Stimulated activated CD8-positive, alpha-beta memory T cell treated with anti-CD3 and anti-CD28 coated beads, Interleukin-4, amount 100 ng/mL, for 4 hours (primary cell): Measurements from ENCODE around the gene PTPRG.
"Not testable (repeated sequence)": the region's sequence is repeated elsewhere in the genome, so short reads cannot be mapped to it uniquely, and the experiment has no call there.

ENCODE experiments used
- DNase-seq, 2 donors: peaks; one replicate each; pipeline ENCODE4 v3.0.0-alpha.2; 2020; ENCODE audit warnings: low read depth in 2 of 2, low spot score in 1 of 2

PTPRG gene

DNA sequence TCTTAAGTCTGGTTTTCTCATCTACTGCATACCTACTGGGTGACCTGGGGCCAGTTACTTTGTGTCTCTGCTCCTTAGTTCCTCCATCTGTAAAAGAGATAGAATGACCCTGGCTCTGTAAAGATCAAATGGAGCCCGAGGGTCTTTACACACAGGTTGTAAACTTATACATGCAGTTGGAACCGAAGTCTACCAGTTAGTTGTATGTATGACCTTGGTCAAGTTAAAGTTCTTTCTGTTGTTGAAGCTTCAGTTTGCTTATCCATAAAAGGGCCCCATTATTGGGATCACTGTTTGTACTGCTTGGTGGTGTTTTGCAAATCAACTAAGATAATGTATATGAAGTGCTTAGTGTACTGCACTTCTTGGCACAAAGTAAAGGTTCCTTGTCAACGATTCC is 186.9 kb downstream of the PTPRG start:
- DNase-seq, result no peak

GRCh38 chr3:61750766-61751165 is 189.4 kb downstream of the PTPRG start:
- no peak for DNase-seq

GRCh38 chr3:61758839-61759238 is 197.5 kb downstream of the PTPRG start:
- DNase-seq, result no peak

- DNase-seq, result not testable (repeated sequence)
Measured at GRCh38 chr3:61760783-61761182, 199.4 kb downstream of the PTPRG start.

- no peak for DNase-seq
Measured at GRCh38 chr3:61761694-61762430, 200.5 kb downstream of the PTPRG start.

DNA sequence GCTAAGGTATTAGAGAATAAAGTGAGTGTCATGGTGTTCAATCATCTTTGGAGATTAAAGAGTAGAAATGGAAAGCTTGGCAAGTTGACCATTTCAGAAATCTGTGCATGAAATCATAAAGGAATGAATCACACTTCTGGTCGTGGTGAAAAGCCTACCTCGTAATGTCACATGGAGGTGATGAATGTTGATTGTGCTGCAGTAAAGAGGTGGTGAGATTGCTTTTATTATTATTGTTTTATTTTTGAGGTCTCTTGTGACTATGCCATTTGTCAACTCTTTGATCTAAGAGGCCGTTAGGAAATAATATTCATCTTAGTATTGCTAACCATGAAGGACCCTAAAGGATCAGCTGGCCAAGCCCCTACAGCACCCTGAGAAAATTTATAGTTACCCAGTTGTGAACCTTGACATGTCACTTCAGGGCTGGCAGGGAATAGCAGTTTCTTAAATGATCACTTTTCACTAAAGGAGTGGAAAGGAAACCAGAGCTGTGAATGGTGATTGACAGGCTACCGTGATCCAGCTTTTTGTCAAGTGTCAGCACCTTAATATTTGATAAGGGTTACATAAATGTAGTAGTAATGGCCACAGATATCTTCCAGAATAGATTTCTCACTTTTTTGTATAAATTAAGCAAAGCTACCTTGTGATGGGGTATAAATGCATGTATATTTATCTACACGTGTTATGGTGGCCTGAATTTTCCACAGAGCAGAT is 203.9 kb downstream of the PTPRG start:
- DNase-seq, result no peak

DNA sequence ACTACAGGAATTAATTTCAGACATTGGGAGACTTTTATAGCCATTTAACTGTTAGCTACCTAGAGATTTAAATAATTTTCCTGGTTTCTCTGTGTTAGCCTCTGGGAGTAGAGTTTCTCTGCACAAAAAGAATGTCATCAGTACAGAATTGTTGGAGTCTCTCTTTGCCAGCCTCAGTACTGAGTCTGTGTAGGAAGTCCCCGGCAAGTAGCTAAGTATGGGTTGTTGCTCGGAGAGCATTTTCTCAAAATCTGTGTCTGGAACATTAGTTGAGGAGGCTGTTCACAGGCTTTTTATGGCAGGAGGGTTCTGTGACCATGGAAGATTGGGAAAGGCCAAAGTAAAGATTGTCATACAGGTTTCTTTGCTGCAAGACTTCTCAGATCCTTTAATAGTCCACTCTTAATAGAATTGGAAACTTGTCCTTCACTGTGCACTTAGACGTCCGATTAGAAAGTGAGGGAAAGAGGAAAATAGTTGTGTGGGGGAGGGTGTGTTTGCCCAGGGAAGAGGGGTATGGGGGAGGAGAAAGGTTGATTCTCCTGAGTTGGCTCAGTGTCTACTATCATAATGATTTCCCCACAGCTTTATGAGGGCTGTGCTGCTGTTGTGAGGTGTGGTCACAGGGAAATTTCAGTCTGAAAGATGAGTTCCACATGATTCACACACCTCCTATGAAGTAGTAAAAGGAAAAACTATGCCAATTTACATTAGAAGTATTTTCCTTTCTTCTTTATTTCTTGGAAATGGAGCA is 207.1 kb downstream of the PTPRG start:
- no peak for DNase-seq

- DNase-seq, result no peak
Measured at GRCh38 chr3:61769266-61769990, 208.1 kb downstream of the PTPRG start.

- no peak for DNase-seq
Measured at GRCh38 chr3:61771976-61772375, 210.6 kb downstream of the PTPRG start.

DNA sequence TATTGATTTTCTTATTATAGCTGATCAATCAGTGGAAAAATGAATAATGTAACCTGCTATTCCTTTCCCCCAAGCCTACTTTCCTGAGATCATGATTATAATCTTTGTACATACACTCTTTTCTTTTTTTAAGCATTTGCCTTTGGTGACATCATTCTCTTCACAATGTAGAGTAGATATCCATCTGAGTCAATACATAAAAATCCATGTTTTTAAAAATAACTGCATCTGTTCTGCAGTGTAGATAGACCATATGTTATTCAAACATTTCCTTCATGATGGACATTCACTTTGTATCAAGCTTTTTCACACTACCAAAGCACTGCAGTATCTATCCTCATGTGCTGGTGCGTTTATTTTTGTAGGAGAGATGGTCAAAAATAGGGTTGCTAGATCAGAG is 211.1 kb downstream of the PTPRG start:
- DNase-seq, result no peak

GRCh38 chr3:61774279-61774890 is 213.0 kb downstream of the PTPRG start:
- no peak for DNase-seq

- DNase-seq, result no peak
Measured at GRCh38 chr3:61776390-61776789, 215.0 kb downstream of the PTPRG start.

GRCh38 chr3:61777483-61777882 is 216.1 kb downstream of the PTPRG start:
- no peak for DNase-seq

GRCh38 chr3:61778095-61778494 is 216.7 kb downstream of the PTPRG start:
- no peak for DNase-seq

DNA sequence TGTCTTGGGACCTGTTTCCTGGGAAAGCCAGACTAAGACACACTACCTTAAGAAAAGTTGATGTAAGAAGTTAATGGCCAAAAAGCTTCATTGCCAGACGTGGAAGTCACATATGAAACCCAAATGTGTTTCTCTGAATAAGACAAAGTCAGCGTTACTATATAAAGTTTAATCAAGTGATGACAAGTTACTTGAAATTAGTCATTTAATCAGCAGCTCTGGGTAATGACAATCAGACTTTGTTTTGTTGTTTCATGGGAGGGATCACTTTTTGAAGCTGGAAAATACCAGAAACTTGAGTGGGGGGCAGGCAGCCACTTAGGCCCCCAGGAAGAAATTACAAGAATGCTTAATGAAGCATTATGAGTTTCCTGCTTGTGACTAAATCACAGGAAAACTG is 218.6 kb downstream of the PTPRG start:
- DNase-seq, result no peak

GRCh38 chr3:61780455-61781228 is 219.3 kb downstream of the PTPRG start:
- no peak for DNase-seq

GRCh38 chr3:61783993-61784718 is 222.8 kb downstream of the PTPRG start:
- no peak for DNase-seq

DNA sequence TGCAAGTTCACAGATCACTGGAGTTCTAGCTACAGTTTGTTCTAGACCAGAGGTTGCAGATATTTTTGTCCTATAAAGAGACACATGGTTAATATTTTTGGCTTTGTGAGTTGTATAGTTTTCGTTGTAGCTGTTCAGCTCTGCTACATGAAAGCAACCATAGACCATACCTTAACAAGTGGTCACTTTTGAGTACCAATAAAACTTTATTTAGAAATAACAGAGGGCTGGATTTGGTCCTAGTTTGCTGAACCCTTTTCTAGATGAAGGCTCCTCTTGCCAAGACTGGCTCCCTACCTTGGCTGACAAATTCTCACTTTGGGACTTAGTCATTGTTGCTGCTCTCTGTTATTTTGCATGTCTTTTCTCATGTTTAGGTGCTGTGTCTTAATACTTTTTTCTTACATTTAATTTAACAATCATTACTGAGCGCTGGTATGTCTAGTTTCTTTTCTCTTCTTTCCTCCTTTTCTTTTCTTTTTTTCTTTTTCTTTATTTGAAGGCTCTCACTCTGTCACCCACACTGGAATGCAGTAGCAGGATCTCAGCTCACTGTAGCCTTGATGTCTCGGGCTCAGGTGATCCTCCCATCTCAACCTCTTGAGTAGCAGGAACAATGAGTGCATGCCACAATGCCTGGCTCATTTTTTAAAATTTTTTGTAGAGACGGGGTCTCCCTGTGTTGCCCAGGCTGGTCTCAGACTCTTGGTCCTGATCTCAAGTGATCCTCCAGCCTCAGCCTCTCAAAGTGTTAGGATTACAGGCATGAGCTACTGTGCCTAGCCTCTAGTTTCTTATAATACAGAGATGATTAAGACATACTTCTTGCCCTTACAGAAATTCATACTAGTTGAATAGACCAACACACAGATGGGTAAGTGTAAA is 227.5 kb downstream of the PTPRG start:
- DNase-seq, result no peak

GRCh38 chr3:61789861-61790260 is 228.5 kb downstream of the PTPRG start:
- DNase-seq, result no peak
